Fibroblast of lung (primary cell): Measurements from ENCODE around the gene LHCGR. TPM values are rescaled to one million over a fixed set of nuclear protein-coding genes. Genes with fewer than 3 reads are reported as not detected.

Experiments
- DNase-seq, 2 donors: peaks; one replicate each; pipeline versions ENCODE4 v3.0.0 to v3.0.0-alpha.2; 2010; ENCODE audit warnings: low read depth in 2 of 2
- H2AFZ ChIP-seq: 2 replicates; pipeline ENCODE4 v1.5.1; 2012; ENCODE audit warnings: low read length, control low read depth, inconsistent platforms
- H3K27ac ChIP-seq: 2 replicates; pipeline ENCODE4 v1.5.1; 2011; ENCODE audit warnings: low read length, control low read depth; ENCODE audit not compliant: insufficient read depth
- H3K27me3 ChIP-seq: 2 replicates; pipeline ENCODE4 v1.5.1; 2011; ENCODE audit warnings: mild to moderate bottlenecking, low read length; ENCODE audit not compliant: control insufficient read depth, insufficient read depth
- H3K36me3 ChIP-seq: 2 replicates; pipeline ENCODE4 v1.5.1; 2011; ENCODE audit warnings: low read length; ENCODE audit not compliant: control insufficient read depth, insufficient read depth
- H3K4me1 ChIP-seq: 2 replicates; pipeline ENCODE4 v1.5.1; 2011; ENCODE audit warnings: low read length; ENCODE audit not compliant: control insufficient read depth, insufficient read depth; ENCODE audit errors: extremely low read depth
- H3K4me2 ChIP-seq: 2 replicates; pipeline ENCODE4 v1.5.1; 2011; ENCODE audit warnings: low read length, control low read depth; ENCODE audit not compliant: insufficient read depth; ENCODE audit errors: extremely low read depth
- H3K4me3 ChIP-seq, 4 experiments: fragments of 200-600 bp in 1 of 4; sonication (generic) in 1 of 4; replicated peaks in 1 of 4; 2 replicates each; pipeline ENCODE4 v1.5.1; 2011 to 2016; ENCODE audit warnings: low read length in 4 of 4, low read depth in 3 of 4, mild to moderate bottlenecking in 3 of 4, control low read depth in 2 of 4, inconsistent platforms in 1 of 4, mixed read lengths in 1 of 4; ENCODE audit not compliant: insufficient read depth in 1 of 4; ENCODE audit errors: control extremely low read depth in 1 of 4
- H3K79me2 ChIP-seq: 2 replicates; pipeline ENCODE4 v1.5.1; 2012; ENCODE audit warnings: mild to moderate bottlenecking, low read length, inconsistent platforms; ENCODE audit not compliant: control insufficient read depth, insufficient read depth
- H3K9ac ChIP-seq: 2 replicates; pipeline ENCODE4 v1.5.1; 2011; ENCODE audit warnings: mild to moderate bottlenecking, low read length, control low read depth; ENCODE audit not compliant: insufficient read depth
- H3K9me3 ChIP-seq: 2 replicates; pipeline ENCODE4 v1.5.1; 2012; ENCODE audit warnings: low read depth, low read length; ENCODE audit not compliant: control insufficient read depth, insufficient read depth
- H4K20me1 ChIP-seq: 2 replicates; pipeline ENCODE4 v1.5.1; 2011; ENCODE audit warnings: low read length; ENCODE audit not compliant: control insufficient read depth, insufficient read depth; ENCODE audit errors: extremely low read depth
- EZH2 ChIP-seq: IDR thresholded peaks from 2 replicates; pipeline ENCODE4 v1.5.1; 2012; ENCODE audit warnings: low read length, control low read depth, mild to moderate bottlenecking; ENCODE audit errors: missing control alignments
- polyA plus RNA-seq, 2 donors: library from polyadenylated mRNA; depleted of rRNA in 1 of 2; stranded (reverse) in 1 of 2; unstranded in 1 of 2; fragments of >200 nt; gene quantifications; 2 replicates each; pipeline ENCODE4 v1.2.1, GENCODE V29; 2011 to 2012; ENCODE audit warnings: missing spikeins in 1 of 2
- total RNA-seq: library from RNA; depleted of rRNA; stranded (reverse); fragments of >200 nt; gene quantifications from 2 replicates; pipeline ENCODE4 v1.2.1, GENCODE V29; 2014
- TF ChIP-seq, protein P1 (sequence below), 2 donors: IDR thresholded peaks in 1 of 2; conservative IDR thresholded peaks in 1 of 2; 1 replicate in 1 of 2; 2 replicates in 1 of 2; pipeline ENCODE4 v1.5.1; 2011 to 2012; ENCODE audit warnings: low read length in 2 of 2, control low read depth in 1 of 2, inconsistent platforms in 1 of 2, low read depth in 1 of 2, mild to moderate bottlenecking in 1 of 2

Gene LHCGR
- total and polyA plus RNA-seq, 2 donors (not counting 1 experiment from before 2014, with no cell fraction given), result 0.12 TPM; not detected in 1

- Histone ChIP-seq H3K79me2 (no peaks in the 10 kb centered on the region), H2AFZ (no peak overlapping the region), H3K9me3 (no peaks in the 10 kb centered on the region), H3K4me1 (peaks cover 3% of the 10 kb centered on the region), H3K27ac (no peak overlapping the region), H3K4me3 (no peak overlapping the region), H4K20me1 (no peaks in the 10 kb centered on the region), H3K9ac (no peak overlapping the region), H3K4me2 (no peak overlapping the region), H3K36me3 (no peaks in the 10 kb centered on the region), H3K27me3 (no peaks in the 10 kb centered on the region)
- TF ChIP-seq, protein P1, sequence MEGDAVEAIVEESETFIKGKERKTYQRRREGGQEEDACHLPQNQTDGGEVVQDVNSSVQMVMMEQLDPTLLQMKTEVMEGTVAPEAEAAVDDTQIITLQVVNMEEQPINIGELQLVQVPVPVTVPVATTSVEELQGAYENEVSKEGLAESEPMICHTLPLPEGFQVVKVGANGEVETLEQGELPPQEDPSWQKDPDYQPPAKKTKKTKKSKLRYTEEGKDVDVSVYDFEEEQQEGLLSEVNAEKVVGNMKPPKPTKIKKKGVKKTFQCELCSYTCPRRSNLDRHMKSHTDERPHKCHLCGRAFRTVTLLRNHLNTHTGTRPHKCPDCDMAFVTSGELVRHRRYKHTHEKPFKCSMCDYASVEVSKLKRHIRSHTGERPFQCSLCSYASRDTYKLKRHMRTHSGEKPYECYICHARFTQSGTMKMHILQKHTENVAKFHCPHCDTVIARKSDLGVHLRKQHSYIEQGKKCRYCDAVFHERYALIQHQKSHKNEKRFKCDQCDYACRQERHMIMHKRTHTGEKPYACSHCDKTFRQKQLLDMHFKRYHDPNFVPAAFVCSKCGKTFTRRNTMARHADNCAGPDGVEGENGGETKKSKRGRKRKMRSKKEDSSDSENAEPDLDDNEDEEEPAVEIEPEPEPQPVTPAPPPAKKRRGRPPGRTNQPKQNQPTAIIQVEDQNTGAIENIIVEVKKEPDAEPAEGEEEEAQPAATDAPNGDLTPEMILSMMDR (conservative IDR thresholded peaks at IDR 0.05 in 1 of 2, IDR thresholded peaks at IDR 0.05 in 1 of 2; ENCODE audit: low read depth in 1 of 2, low read length in 2 of 2), result no peak
- TF ChIP-seq EZH2, result no peak
- no peak for DNase-seq
Observed at GRCh38 chr2:48721158-48721557, 34.4 kb downstream of the LHCGR start.

GRCh38 chr2:48719480-48720177 is 35.9 kb downstream of the LHCGR start:
- Histone ChIP-seq H3K36me3 (no peaks in the 10 kb centered on the region), H3K4me3 (no peak overlapping the region), H3K27me3 (no peaks in the 10 kb centered on the region), H2AFZ (no peak overlapping the region), H3K27ac (no peak overlapping the region), H3K4me2 (no peak overlapping the region), H3K79me2 (no peaks in the 10 kb centered on the region), H4K20me1 (no peaks in the 10 kb centered on the region), H3K9me3 (no peaks in the 10 kb centered on the region), H3K4me1 (peaks cover 10% of the 10 kb centered on the region), H3K9ac (no peak overlapping the region)
- TF ChIP-seq, protein P1 (conservative IDR thresholded peaks at IDR 0.05 in 1 of 2, IDR thresholded peaks at IDR 0.05 in 1 of 2; ENCODE audit: low read depth in 1 of 2, low read length in 2 of 2), result no peak
- TF ChIP-seq EZH2, result no peak
- peak in 1 of 2 donors; percentile 69 for DNase-seq

- H3K36me3 ChIP-seq, result no peaks in the 10 kb centered on the region
- H3K4me2 ChIP-seq, result no peak overlapping the region
- H3K27ac ChIP-seq, result no peak overlapping the region
- peak in 1 of 2 donors; percentile 28 for DNase-seq
- H3K27me3 ChIP-seq, result no peaks in the 10 kb centered on the region
- no peaks in the 10 kb centered on the region for H3K9me3 ChIP-seq
- no peak overlapping the region for H3K4me3 ChIP-seq
- TF ChIP-seq, protein P1 (conservative IDR thresholded peaks at IDR 0.05 in 1 of 2, IDR thresholded peaks at IDR 0.05 in 1 of 2; ENCODE audit: low read depth in 1 of 2, low read length in 2 of 2), result no peak
- no peak for TF ChIP-seq EZH2
- H3K4me1 ChIP-seq, result peaks cover 14% of the 10 kb centered on the region
- no peak overlapping the region for H3K9ac ChIP-seq
- H3K79me2 ChIP-seq, result no peaks in the 10 kb centered on the region
- no peaks in the 10 kb centered on the region for H4K20me1 ChIP-seq
- no peak overlapping the region for H2AFZ ChIP-seq
Observed at GRCh38 chr2:48717846-48718245, 37.7 kb downstream of the LHCGR start.
